ENCODE results near the gene ARID4A.
"Not testable (repeated sequence)": the region's sequence is repeated elsewhere in the genome, so short reads cannot be mapped to it uniquely, and the experiment has no call there.

The ARID4A gene

DNA sequence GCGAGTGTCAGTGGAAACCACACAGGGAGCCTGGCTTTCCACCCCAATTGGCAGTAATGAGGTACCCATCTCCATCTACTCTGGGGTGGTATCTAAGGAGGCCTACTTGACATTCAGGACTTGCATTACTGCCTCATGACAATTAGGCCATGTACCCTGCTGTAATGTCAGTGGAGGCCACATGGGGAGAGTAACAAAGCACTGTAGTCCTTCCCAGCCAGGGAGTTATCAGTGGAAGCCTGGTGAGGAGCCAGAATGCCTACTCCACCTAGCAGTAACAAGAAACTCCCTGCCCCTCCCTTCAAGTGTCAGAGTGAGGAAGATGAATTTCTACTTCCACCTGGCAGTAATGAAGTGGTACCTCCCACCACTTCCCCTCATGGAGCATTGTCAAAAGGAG is 116.5 kb downstream of the ARID4A start:
- no peaks in the 10 kb centered on the region for H3K27me3 ChIP-seq (ENCODE audit: insufficient read depth, low read length, poor library complexity)
- H2AFZ ChIP-seq (ENCODE audit: low read depth, low read length), result no peak overlapping the region
- H3K36me3 ChIP-seq (ENCODE audit: insufficient read depth, low read length), result peaks cover 75% of the 10 kb centered on the region
- DNase-seq, result no peak
- no peak overlapping the region for H3K4me2 ChIP-seq (ENCODE audit: insufficient read depth, low read length)
- peak; percentile 27; the same call in 1 of the 3 replicates for ATAC-seq (ENCODE audit: insufficient read depth, low read depth)
- H3K9me3 ChIP-seq (ENCODE audit: insufficient read depth, low read length, severe bottlenecking), result no peaks in the 10 kb centered on the region
- H3K4me3 ChIP-seq (ENCODE audit: low read depth in 1 of 2, low read length in 2 of 2), result no peak overlapping the region
- no peak overlapping the region for H3K27ac ChIP-seq (ENCODE audit: low read length)
- 0 out of 2 replicates have a peak, but pooled peaks cover 3% of the 10 kb centered on the region for H3K4me1 ChIP-seq (ENCODE audit: insufficient read depth, low read length)
- TF ChIP-seq EZH2 (IDR thresholded peaks at IDR 0.05; ENCODE audit: borderline replicate concordance, low read depth, low read length, severe bottlenecking), result no peak
- TF ChIP-seq, protein P1, sequence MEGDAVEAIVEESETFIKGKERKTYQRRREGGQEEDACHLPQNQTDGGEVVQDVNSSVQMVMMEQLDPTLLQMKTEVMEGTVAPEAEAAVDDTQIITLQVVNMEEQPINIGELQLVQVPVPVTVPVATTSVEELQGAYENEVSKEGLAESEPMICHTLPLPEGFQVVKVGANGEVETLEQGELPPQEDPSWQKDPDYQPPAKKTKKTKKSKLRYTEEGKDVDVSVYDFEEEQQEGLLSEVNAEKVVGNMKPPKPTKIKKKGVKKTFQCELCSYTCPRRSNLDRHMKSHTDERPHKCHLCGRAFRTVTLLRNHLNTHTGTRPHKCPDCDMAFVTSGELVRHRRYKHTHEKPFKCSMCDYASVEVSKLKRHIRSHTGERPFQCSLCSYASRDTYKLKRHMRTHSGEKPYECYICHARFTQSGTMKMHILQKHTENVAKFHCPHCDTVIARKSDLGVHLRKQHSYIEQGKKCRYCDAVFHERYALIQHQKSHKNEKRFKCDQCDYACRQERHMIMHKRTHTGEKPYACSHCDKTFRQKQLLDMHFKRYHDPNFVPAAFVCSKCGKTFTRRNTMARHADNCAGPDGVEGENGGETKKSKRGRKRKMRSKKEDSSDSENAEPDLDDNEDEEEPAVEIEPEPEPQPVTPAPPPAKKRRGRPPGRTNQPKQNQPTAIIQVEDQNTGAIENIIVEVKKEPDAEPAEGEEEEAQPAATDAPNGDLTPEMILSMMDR (IDR thresholded peaks at IDR 0.05; ENCODE audit: borderline replicate concordance, extremely low read depth, low read length, poor library complexity, severe bottlenecking), result no peak
- H3K9ac ChIP-seq (ENCODE audit: low read depth, low read length), result no peak overlapping the region
- peaks cover 62% of the 10 kb centered on the region for H3K79me2 ChIP-seq (ENCODE audit: insufficient read depth, low read length)
- no peaks in the 10 kb centered on the region; the same call in 1 of the 2 replicates for H4K20me1 ChIP-seq (ENCODE audit: insufficient read depth, low read length)

DNA sequence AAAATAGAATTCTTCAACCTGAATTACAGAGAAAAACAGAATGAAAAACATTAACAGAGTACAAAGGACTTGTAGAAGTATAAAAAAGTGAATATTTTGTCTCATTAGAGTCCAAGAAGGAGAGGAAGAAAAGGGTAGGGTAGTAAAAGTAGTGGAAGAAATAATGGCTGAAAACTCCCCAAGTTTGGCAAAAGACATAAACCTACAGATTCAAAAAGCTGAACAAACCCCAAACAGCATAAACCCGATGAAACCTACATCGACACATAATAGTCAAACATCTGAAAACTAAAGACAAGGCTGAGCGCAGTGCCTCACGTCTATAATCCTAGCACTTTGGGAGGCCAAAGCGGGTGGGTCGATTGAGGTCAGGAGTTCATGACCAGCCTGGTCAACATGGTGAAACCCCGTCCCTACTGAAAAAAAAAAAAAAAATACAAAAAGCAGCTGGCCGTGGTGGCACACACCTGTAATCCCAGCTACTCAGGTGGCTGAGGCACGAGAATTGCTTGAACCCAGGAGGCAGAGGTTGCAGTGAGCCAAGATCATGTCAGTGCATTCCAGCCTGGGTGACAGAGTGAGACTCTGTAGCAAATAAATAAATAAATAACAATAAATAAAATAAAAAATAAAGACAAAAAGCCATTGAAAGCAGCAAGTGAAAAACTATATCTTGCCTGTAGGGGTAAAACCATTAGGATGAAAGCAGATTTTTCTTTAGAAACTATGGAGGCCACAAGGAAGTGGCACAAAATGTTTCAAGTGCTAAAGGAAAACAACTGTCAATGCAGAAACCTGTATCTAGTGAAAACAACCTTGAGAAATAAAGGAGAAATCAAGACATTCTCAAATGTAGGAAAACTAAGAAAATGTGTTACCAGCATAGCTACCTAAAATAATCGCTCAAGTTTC is 117.5 kb downstream of the ARID4A start:
- Histone ChIP-seq H3K4me1 (ENCODE audit: insufficient read depth, low read length) (0 out of 2 replicates have a peak, but pooled peaks cover 5% of the 10 kb centered on the region), H3K27ac (ENCODE audit: low read length) (no peak overlapping the region), H3K4me2 (ENCODE audit: insufficient read depth, low read length) (no peak overlapping the region), H3K36me3 (ENCODE audit: insufficient read depth, low read length) (peaks cover 73% of the 10 kb centered on the region), H4K20me1 (ENCODE audit: insufficient read depth, low read length) (no peaks in the 10 kb centered on the region; the same call in 1 of the 2 replicates), H3K27me3 (ENCODE audit: insufficient read depth, low read length, poor library complexity) (no peaks in the 10 kb centered on the region), H3K79me2 (ENCODE audit: insufficient read depth, low read length) (peaks cover 65% of the 10 kb centered on the region), H3K9me3 (ENCODE audit: insufficient read depth, low read length, severe bottlenecking) (no peaks in the 10 kb centered on the region), H2AFZ (ENCODE audit: low read depth, low read length) (no peak overlapping the region), H3K4me3 (ENCODE audit: low read depth in 1 of 2, low read length in 2 of 2) (no peak overlapping the region), H3K9ac (ENCODE audit: low read depth, low read length) (no peak overlapping the region)
- TF ChIP-seq, protein P1 (IDR thresholded peaks at IDR 0.05; ENCODE audit: borderline replicate concordance, extremely low read depth, low read length, poor library complexity, severe bottlenecking), result no peak
- ATAC-seq (ENCODE audit: insufficient read depth, low read depth) (no peak), DNase-seq (no peak)

DNA sequence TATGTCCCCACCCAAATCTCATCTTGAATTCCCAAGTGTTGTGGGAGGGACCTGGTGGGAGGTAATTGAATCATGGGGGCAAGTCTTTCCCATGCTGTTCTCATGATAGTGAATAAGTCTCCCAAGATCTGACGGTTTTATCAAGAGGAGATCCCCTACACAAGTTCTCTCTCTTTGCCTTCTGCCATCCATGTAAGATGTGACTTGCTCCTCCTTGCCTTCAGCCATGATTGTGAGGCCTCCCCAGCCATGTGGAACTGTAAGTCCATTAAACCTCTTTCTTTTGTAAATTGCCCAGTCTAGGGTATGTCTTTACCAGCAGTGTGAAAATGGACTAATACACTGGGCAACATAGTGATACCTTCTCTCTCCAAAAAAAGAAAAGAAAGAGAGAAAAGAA is 118.6 kb downstream of the ARID4A start:
- H2AFZ ChIP-seq (ENCODE audit: low read depth, low read length); H3K27me3 ChIP-seq (ENCODE audit: insufficient read depth, low read length, poor library complexity); H3K4me3 ChIP-seq (ENCODE audit: low read depth in 1 of 2, low read length in 2 of 2); DNase-seq; H3K27ac ChIP-seq (ENCODE audit: low read length); H3K4me2 ChIP-seq (ENCODE audit: insufficient read depth, low read length); H3K9ac ChIP-seq (ENCODE audit: low read depth, low read length); ATAC-seq (ENCODE audit: insufficient read depth, low read depth); H4K20me1 ChIP-seq (ENCODE audit: insufficient read depth, low read length); H3K9me3 ChIP-seq (ENCODE audit: insufficient read depth, low read length, severe bottlenecking); H3K4me1 ChIP-seq (ENCODE audit: insufficient read depth, low read length): not testable (repeated sequence)
- H3K79me2 ChIP-seq (ENCODE audit: insufficient read depth, low read length), result peaks cover 69% of the 10 kb centered on the region
- peaks cover 72% of the 10 kb centered on the region for H3K36me3 ChIP-seq (ENCODE audit: insufficient read depth, low read length)

All from DND-41 (cell line).